ENCODE measurements around the gene SINHCAF. TPM values are rescaled to one million over a fixed set of nuclear protein-coding genes. Genes with fewer than 3 reads are reported as not detected.

Gene SINHCAF
- total RNA-seq, 4 donors from 2014 or later: 24.0 to 111 (median 55.2) TPM

GRCh38 chr12:31343139-31343538 lies 17.2 kb upstream of the SINHCAF start:
- TF ChIP-seq POLR2A (IDR thresholded peaks at IDR 0.05): no peak
- no peak for TF ChIP-seq CTCF (IDR thresholded peaks at IDR 0.05)
- no peak for DNase-seq
- Histone ChIP-seq H3K27me3 (no peaks in the 10 kb centered on the region), H3K27ac (no peak overlapping the region), H3K4me3 (replicated peaks in 1 of 3) (no peak overlapping the region), H3K36me3 (no peaks in the 10 kb centered on the region), H3K9me3 (no peaks in the 10 kb centered on the region), H3K4me1 (no peaks in the 10 kb centered on the region)
- WGBS, 2 donors: 86 to 93% methylated on average over 8 of the region's 8 CpGs
- intact Hi-C loops (cut with DNase I): no loop called here

GRCh38 chr12:31342286-31342685 lies 16.3 kb upstream of the SINHCAF start:
- H3K27me3 ChIP-seq: no peaks in the 10 kb centered on the region
- no peak for DNase-seq
- intact Hi-C loops (cut with DNase I): no loop called here
- TF ChIP-seq CTCF (IDR thresholded peaks at IDR 0.05): no peak
- TF ChIP-seq POLR2A (IDR thresholded peaks at IDR 0.05): no peak
- no peak overlapping the region for H3K27ac ChIP-seq
- no peak overlapping the region for H3K4me3 ChIP-seq (replicated peaks in 1 of 3)
- 80 to 81% methylated on average over 1 of the region's 1 CpG for WGBS, 2 donors
- no peaks in the 10 kb centered on the region for H3K4me1 ChIP-seq
- H3K9me3 ChIP-seq: no peaks in the 10 kb centered on the region
- no peaks in the 10 kb centered on the region for H3K36me3 ChIP-seq

GRCh38 chr12:31339831-31340622 lies 14.1 kb upstream of the SINHCAF start:
- H3K9me3 ChIP-seq: no peaks in the 10 kb centered on the region
- H3K4me3 ChIP-seq (replicated peaks in 1 of 3): no peak overlapping the region
- no peak for DNase-seq
- no peaks in the 10 kb centered on the region for H3K27me3 ChIP-seq
- TF ChIP-seq CTCF (IDR thresholded peaks at IDR 0.05): no peak
- TF ChIP-seq POLR2A (IDR thresholded peaks at IDR 0.05): no peak
- no peaks in the 10 kb centered on the region for H3K36me3 ChIP-seq
- no peak overlapping the region for H3K27ac ChIP-seq
- no peaks in the 10 kb centered on the region for H3K4me1 ChIP-seq
- 64 to 69% methylated on average over 10 of the region's 10 CpGs for WGBS, 2 donors
- intact Hi-C loops (cut with DNase I): no loop called here

- 77 to 83% methylated on average over 4 of the region's 4 CpGs for WGBS, 2 donors
- no peak overlapping the region for H3K27ac ChIP-seq
- no peaks in the 10 kb centered on the region for H3K27me3 ChIP-seq
- no peaks in the 10 kb centered on the region for H3K9me3 ChIP-seq
- H3K4me1 ChIP-seq: no peaks in the 10 kb centered on the region
- H3K4me3 ChIP-seq (replicated peaks in 1 of 3): no peak overlapping the region
- DNase-seq: no peak
- TF ChIP-seq POLR2A (IDR thresholded peaks at IDR 0.05) (no peak), CTCF (IDR thresholded peaks at IDR 0.05) (no peak)
- H3K36me3 ChIP-seq: no peaks in the 10 kb centered on the region
- intact Hi-C loops (cut with DNase I): no loop called here
Observed at GRCh38 chr12:31337952-31338351, 12.0 kb upstream of the SINHCAF start.

- no peaks in the 10 kb centered on the region for H3K36me3 ChIP-seq
- H3K27me3 ChIP-seq: no peaks in the 10 kb centered on the region
- WGBS, 2 donors: 86 to 88% methylated on average over 4 of the region's 4 CpGs
- intact Hi-C loops (cut with DNase I): no loop called here
- H3K27ac ChIP-seq: no peak overlapping the region
- H3K4me1 ChIP-seq: no peaks in the 10 kb centered on the region
- H3K4me3 ChIP-seq (replicated peaks in 1 of 3): no peak overlapping the region
- TF ChIP-seq POLR2A (IDR thresholded peaks at IDR 0.05) (no peak), CTCF (IDR thresholded peaks at IDR 0.05) (no peak)
- no peak for DNase-seq
- H3K9me3 ChIP-seq: no peaks in the 10 kb centered on the region
Observed at GRCh38 chr12:31331242-31331641, 5.3 kb upstream of the SINHCAF start.
